HG03354 (cell line): ENCODE results near the gene RHBDF2.

Experiments used
- ATAC-seq: cut with Tn5 transposase; IDR thresholded peaks from one replicate; pipeline ENCODE4 v1.9.1; 2021; ENCODE audit warnings: mild to moderate bottlenecking; ENCODE audit not compliant: unreplicated experiment, poor library complexity, severe bottlenecking

The RHBDF2 gene

GRCh38 chr17:76446449-76447231, 54.6 kb downstream of the RHBDF2 start:
- ATAC-seq, result no peak

DNA sequence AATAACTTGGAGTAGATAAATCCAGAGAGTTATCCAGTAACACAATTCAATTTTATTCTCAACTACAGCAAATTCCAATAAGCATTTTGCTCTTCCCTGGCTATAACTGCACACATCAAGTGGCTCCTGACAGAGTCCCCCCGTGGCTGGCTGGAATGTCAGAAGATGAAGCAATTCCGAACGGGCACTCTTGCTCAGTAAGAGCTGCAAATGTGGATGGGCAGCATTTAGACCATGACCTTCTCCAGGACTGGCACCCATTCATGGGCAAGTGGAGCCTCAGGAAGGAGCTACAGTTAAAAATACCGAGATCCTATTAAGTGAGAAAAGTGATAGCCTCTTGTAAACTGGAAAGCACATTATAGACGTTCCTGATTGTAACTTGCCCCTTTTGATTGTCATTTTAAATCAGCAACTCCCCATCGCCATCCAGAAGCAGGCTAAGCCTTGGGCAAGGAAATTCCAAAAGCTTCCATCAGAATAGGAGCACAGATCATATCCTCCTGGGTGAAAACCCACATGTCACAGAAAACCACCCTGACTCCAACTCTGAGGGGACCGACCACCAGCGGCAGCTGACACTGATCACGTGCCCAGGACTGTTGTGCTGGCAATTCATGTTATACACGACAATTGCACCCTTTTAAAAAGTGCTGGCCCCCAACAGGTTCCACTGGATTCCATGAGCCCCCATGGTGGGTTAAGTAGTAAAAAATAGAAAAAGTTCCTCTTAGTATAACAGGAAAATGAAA, 55.4 kb downstream of the RHBDF2 start:
- no peak for ATAC-seq

DNA sequence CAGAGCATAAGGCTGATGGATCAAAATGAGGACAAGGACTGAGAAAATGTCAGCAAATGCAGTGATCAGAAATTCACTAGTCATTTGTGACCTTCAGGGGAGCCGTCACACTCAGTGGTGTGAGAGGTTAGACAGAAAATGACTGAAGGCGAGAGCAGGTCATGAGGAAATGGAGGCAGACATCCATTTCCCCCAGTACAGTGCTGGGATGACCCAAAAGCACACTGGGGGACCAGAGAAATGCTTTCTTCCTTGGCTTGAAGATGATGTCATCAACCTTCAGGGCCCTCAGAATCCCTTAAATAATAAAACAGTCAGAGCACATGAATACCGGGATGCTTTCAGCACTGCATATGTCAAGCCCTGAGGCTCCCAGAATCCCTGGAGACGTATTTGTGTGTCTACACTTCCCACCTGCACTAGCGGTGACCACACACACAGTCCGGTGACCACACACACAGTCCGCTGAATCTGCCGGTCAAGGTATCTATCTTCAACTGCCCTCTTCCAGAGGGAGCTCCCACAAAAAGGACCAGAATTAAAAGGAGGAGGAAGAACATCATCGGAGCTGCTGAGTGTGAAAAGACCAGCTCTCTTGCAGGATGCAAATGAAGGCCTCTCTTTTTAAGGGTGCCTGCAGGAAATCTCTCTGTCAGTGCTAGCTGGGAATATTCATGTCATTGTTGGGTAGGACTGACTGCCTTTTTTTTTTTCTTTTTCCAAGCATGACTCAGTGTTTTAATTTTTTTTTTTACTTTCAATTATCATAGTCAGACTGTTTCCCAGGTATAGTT, 56.5 kb downstream of the RHBDF2 start:
- no peak for ATAC-seq

DNA sequence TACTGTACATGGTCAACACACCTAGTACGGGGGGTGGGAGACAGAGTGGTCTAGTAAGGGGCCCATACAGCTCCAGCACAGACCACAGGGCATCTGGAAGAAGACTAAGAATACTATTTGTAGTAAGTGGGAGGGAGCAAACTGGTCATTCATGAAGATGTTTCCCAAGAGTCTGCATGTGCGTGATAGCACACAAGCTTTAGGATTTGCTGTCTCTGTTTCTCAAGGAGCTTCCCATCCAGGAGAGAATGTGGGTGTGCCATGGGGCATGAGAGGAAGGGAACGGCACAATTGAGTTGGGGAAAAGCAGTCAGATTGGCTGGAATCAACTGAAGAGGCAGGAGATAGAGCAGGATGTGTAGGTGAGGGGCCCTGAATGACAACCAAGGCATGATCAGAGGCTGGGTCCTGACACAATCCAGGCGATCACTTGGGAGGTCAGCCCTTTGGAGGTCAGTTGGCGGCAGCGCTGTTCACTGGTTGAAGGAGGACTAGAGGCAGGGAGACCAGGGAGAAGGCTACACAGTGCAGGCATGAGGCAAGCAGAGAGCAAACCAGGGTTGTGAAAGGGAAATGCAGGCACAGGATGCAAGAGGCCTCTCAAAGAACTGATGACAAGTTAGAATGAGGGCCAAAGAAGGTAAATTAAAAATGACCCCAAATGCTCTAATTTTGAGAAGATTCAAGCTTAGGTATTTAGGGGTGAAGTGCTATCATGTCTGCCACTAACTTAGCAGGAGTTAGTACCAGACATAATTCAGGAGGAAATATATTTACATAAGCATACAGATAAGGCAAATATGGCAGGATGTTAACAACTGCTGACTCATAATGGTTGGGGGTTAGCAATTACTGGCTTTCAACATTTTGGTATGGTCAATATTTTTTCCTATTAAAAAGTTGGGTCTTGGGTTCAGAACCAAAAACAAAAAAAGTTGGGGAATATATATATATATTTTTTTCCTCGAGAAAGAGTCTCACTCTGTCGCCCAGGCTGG, 58.6 kb downstream of the RHBDF2 start:
- no peak for ATAC-seq

DNA sequence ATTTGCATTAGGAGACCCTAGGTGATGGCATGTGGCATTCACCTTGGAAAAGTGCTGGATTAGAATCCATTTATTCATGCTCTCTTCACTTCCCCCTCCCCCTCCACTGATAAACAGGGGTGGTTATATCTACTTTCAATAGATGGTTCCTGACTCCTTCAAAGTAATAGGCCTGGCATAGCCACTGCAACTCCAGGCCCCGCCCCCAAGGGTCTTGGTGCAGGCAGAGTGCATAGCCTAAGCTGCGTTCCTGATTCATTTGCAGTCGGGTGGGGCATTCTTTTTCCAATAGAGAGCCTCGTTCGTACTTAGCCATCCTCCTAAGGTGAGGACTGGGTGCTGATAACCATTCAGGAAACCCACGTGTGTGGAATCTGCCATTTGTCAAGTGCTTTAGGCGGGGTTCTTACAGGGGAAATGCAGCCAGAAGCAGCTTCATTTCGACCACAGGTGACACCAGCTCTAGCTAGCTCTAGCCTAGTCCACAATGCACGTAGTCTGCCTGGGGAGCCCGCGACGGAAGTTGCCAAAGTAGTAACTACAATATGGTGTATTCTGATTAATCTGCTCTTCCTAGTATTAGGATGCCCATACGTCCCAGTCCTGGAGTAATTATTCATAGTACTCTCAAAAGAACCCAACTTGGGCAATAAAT, 59.4 kb downstream of the RHBDF2 start:
- no peak for ATAC-seq

GRCh38 chr17:76440751-76441362, 60.4 kb downstream of the RHBDF2 start:
- ATAC-seq, result no peak

GRCh38 chr17:76439314-76439928, 61.8 kb downstream of the RHBDF2 start:
- no peak for ATAC-seq

DNA sequence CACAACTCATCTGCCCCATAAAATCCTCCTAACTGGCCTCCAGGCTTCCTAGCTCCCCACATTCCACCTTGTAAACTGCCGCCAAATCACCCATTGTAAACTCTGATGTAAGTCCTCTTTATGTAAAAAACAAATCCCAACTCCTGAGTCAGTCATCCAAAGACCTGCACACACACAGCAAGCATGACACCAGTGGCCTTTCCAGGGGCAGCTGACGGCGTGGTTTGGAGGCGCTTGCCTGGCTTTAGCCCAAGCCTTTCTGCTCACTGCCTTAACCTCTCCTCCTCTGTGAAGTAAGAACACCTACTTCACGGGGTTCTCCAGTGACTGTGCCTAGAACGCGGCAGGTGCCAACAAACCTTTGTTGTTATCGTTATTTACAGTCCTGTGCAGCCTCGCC, 62.3 kb downstream of the RHBDF2 start:
- no peak for ATAC-seq

DNA sequence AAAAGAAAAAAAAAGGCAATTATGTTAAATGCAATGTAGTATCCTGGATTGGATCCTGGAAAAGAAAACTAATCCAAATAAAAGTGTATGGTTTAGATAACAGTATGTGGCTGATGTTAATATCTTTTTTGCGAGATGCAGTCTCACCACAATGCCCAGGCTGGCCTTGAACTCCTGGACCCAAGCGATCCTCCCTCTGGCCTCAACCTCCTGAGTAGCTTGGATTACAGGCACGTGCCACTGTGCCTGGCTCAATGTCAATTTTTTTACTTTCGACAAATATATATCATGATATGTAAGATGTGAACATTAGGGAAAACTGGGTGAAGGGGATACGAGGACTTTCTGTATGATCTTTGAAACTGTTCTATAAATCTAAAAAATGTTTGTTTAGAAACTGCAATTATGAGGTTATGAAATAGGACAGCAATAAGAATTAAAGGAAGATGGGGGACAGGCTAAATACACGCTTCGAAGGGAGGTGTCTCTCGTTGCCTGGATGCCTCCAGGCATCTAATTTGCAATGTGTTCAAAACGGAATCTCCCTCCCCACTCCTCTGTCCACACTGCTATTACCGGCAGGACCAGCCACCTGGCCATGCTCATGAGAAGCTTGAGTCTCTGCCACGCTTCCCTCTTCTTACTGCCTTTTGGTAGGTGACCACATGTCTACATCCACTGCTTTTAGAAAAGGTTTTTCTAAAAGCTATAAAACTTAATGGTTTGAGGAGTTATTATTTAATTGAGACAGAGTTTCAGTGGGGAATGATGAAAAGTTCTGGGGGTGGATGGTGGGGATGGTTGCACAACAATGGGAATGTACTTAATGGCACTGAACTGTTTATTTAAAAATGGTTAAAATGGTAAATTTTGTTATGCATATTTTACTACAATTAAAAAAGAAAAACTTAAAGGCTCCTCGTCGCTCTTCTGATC, 63.5 kb downstream of the RHBDF2 start:
- no peak for ATAC-seq

DNA sequence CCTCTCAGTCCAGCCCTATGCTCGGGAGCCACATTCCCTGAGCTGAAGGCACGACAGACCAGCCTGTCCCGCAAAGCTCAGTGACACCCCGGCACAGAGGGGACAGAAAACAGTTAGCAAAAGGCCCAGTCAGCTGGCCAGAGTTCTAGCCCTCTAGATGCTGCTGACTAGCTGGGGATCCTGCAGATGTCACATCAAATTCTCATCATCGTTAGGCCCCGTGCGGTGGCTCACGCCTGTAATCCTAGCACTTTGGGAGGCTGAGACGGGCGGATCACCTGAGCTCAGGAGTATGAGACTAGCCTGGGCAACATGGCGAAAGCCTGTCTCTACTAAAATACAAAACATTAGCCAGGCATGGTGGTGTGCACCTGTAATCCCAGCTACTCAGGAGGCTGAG, 65.5 kb downstream of the RHBDF2 start:
- ATAC-seq, result no peak

DNA sequence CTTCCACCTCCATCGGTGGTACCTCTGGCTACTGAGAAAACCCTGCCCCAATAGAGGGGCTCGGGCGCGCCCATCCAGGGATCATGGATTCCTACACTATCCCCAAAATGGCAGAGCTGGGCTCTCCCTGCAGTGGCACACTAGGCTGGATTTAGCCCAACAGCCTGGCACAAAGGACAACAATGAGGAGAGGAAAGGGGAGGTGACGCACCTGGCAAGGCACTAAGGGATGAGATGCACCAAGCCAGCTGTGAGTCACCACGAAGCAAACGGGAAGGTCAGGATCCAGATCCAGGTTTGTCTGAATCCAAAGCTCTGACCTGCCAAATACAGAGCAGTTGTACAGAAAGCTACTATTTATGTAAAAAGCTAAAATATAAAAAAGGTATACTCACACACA, 66.4 kb downstream of the RHBDF2 start:
- ATAC-seq, result no peak

DNA sequence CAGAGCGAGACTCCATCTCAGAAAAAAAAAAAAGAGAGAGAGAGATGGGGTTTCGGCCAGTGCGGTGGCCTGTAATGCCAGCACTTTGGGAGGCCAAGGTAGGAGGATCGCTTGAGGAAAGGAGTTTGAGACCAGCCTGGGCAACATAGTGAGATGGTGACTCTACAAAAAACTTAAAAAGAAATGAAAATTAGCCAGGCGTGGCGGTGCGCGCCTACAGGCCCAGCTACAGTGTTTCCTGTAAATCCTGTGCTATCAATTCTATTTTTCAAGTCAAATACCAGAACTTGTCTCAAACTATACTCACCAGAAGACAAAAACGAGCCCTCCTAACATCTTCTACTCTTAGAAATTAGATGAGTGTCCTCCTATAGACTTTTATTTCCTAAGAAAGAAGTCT, 67.5 kb downstream of the RHBDF2 start:
- ATAC-seq, result no peak

DNA sequence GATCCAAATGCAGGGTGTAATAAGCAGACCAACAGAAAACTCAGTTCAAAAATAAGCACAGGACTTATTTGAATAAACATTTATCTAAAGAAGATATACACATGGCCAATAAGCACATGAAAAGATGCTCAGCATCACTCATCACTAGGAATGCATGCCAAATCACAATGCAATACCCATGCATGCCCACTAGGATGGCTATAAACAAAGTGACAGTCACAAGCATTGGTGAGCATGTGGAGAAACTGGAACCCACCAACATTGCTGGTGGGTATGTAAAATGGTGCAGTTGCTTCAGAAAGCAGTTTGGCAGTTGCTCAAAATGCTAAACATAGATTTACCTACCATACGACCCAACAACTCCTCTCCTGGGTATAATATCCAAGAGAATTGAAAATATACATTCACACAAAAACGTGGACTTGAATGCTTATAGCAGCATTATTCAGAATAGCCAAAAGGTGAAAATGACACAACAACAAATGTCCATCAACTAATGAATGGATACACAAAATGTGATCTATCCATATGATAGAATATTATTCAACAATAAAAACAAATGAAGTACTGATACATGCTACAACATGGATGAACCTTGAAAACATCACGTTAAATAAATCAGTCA, 68.4 kb downstream of the RHBDF2 start:
- ATAC-seq, result no peak

DNA sequence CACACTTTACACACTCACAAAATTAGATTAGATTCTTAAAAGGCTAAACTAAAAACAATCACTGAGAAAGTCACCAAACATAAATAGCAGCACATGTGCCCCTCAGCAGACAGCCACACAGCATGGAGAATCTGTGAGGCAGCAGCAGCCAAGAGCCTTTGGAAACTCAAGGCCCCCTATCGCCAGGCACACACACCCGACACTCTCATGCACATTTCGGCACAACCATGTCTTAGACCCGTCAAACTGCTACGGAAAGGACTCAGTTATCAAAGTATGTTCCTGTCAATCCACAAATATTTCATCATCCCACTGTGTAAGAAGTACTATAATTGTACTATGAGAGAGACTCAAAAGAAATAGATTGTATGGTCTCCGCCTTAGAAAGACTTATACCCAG, 69.2 kb downstream of the RHBDF2 start:
- no peak for ATAC-seq

DNA sequence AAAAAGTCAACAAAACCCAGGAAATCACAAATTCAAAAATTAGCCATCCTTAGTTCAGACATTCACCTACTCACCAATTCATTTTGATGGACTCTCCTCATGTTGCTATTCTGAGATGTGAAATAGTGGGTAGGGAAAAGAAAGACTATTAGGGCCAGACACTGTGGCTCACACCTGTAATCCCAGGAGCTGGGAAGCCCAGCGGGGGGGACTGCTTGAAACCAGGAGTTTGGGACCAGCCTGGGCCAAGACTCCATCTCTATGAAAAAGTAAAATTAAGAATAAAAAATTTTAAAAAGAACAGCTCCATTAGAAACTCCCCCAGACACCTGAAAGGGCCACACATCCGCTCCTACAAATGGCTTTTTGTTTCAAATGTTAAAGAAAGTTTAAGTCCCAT, 69.7 kb downstream of the RHBDF2 start:
- ATAC-seq, result no peak

DNA sequence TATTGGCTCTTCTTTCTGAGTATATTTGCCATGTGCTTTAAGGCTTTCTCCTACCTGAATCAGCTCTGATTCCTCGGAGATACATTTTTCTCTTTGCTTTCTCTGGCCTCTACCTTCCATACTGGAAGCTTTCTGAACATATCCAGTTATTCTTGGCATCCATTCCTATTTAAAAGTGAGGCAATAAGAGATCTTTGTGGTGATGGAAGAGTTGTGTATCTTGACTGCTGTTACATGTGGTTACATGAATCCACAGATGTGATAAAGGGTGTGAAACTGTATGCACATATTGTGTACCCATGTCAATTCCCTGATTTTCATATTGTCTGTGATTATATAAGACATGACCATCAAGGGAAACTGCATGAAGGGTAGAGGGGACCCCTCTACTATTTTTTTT, 72.7 kb downstream of the RHBDF2 start:
- no peak for ATAC-seq
